ENCODE data around the gene PITPNC1. TPM values are rescaled to one million over a fixed set of nuclear protein-coding genes. Genes with fewer than 3 reads are reported as not detected.

PITPNC1 gene
- total RNA-seq, 2 donors from 2014 or later = 12.5 to 18.1 TPM

- no peak for DNase-seq (ENCODE audit: low spot score)
- H3K9me3 ChIP-seq = no peaks in the 10 kb centered on the region
Observed at GRCh38 chr17:67617304-67617899, 240.3 kb downstream of the PITPNC1 start.

GRCh38 chr17:67619555-67619954 lies 242.5 kb downstream of the PITPNC1 start:
- Histone ChIP-seq H3K27ac (no peak overlapping the region), H3K27me3 (no peaks in the 10 kb centered on the region), H3K9me3 (no peaks in the 10 kb centered on the region), H3K4me3 (no peak overlapping the region), H3K4me1 (peaks cover 0 to 7% of the 10 kb centered on the region in 2 donors), H3K36me3 (no peaks in the 10 kb centered on the region)
- no peak for TF ChIP-seq CTCF (IDR thresholded peaks at IDR 0.05)
- no peak for DNase-seq (ENCODE audit: low spot score)

More at GRCh38 chr17:67617304-67617899, 240.3 kb downstream of the PITPNC1 start:
- Histone ChIP-seq H3K27ac (no peak overlapping the region), H3K4me3 (no peak overlapping the region), H3K36me3 (no peaks in the 10 kb centered on the region), H3K4me1 (peaks cover 0 to 7% of the 10 kb centered on the region in 2 donors), H3K27me3 (no peaks in the 10 kb centered on the region)
- TF ChIP-seq CTCF (IDR thresholded peaks at IDR 0.05) = no peak

DNA sequence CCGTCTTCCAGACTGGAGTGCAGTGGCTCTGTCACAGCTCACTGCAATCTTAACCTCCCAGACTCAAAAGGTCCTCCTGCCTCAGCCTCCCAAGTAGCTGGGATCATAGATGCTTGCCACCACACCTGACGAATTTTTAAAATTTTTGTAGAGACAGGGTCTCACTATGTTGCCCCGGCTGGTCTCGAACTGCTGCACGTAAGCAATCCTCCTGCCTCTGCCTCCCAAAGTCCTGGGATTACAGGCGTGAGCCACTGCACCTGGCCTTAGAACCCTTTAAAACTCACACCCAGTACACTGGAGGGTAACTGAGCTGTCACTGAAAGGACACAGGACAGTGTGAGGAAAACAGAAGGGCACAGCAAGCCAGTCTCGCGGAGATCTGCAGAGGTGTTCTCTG lies 243.0 kb downstream of the PITPNC1 start:
- TF ChIP-seq CTCF (IDR thresholded peaks at IDR 0.05) = no peak
- no peaks in the 10 kb centered on the region for H3K9me3 ChIP-seq
- DNase-seq (ENCODE audit: low spot score) = no peak
- peaks cover 0 to 7% of the 10 kb centered on the region in 2 donors for H3K4me1 ChIP-seq
- no peaks in the 10 kb centered on the region for H3K36me3 ChIP-seq
- no peak overlapping the region for H3K27ac ChIP-seq
- H3K27me3 ChIP-seq = no peaks in the 10 kb centered on the region
- no peak overlapping the region for H3K4me3 ChIP-seq

- no peak for TF ChIP-seq CTCF (IDR thresholded peaks at IDR 0.05)
- Histone ChIP-seq H3K27me3 (no peaks in the 10 kb centered on the region), H3K27ac (no peak overlapping the region), H3K4me1 (peaks cover 0 to 2% of the 10 kb centered on the region in 2 donors), H3K4me3 (no peak overlapping the region), H3K9me3 (no peaks in the 10 kb centered on the region), H3K36me3 (no peaks in the 10 kb centered on the region)
- DNase-seq (ENCODE audit: low spot score) = no peak
Observed at GRCh38 chr17:67620636-67621035, 243.6 kb downstream of the PITPNC1 start.

- Histone ChIP-seq H3K4me3 (no peak overlapping the region), H3K27ac (no peak overlapping the region), H3K27me3 (no peaks in the 10 kb centered on the region), H3K4me1 (peaks cover 0 to 6% of the 10 kb centered on the region in 2 donors), H3K36me3 (no peaks in the 10 kb centered on the region), H3K9me3 (no peaks in the 10 kb centered on the region)
- DNase-seq (ENCODE audit: low spot score) = no peak
- no peak for TF ChIP-seq CTCF (IDR thresholded peaks at IDR 0.05)
Observed at GRCh38 chr17:67623767-67624166, 246.7 kb downstream of the PITPNC1 start.

Data from right atrium auricular region (tissue), 2 donors.